DMS79 treated with DMSO at 0.1 percent for 48 hours (cell line): ENCODE results near the gene ZFAND2A.

Source experiments
- DNase-seq: peaks from one replicate; lab custom pipeline; 2025; lab: John Stamatoyannopoulos, UW

ZFAND2A gene

GRCh38 chr7:1106063-1106792 lies 53.8 kb downstream of the ZFAND2A start:
- no peak for DNase-seq

- no peak for DNase-seq
Measured at GRCh38 chr7:1105189-1105588, 54.8 kb downstream of the ZFAND2A start.

- DNase-seq, result no peak
Measured at GRCh38 chr7:1104516-1105179, 55.3 kb downstream of the ZFAND2A start.

- no peak for DNase-seq
Measured at GRCh38 chr7:1103789-1104515, 56.0 kb downstream of the ZFAND2A start.

- DNase-seq, result no peak
Measured at GRCh38 chr7:1103009-1103788, 56.8 kb downstream of the ZFAND2A start.
